ENCODE data around the gene SAMM50. TPM values are rescaled to one million over a fixed set of nuclear protein-coding genes. Genes with fewer than 3 reads are reported as not detected.

The SAMM50 gene
- total RNA-seq, 1 donor from 2014 or later, result 45.5 TPM

DNA sequence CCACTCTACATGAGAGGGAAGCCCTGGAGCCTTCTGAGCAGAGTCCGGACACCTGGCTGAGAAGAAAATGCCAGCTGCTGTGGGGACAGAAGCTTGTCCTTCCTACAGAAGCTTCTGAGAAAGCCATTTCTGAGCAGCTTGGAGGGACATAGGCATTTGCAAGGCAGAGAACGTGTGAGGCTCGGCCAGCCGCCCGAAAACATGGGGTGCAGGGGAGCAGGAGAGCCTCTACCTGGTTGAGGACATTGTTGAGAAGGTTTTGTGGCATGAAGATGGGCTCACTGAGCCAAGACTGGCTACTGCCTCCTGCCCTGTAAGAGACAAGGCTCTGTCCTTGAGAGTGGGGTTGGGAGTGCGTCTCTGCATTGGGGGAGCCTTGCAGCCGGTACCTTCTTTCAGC, 25.3 kb downstream of the SAMM50 start:
- H3K9me3 Mint-ChIP-seq, result no peaks in the 10 kb centered on the region
- no peak overlapping the region for H3K27ac Mint-ChIP-seq
- TF ChIP-seq EZH2phosphoT487 (IDR thresholded peaks at IDR 0.05), result no peak
- TF ChIP-seq, protein P1, sequence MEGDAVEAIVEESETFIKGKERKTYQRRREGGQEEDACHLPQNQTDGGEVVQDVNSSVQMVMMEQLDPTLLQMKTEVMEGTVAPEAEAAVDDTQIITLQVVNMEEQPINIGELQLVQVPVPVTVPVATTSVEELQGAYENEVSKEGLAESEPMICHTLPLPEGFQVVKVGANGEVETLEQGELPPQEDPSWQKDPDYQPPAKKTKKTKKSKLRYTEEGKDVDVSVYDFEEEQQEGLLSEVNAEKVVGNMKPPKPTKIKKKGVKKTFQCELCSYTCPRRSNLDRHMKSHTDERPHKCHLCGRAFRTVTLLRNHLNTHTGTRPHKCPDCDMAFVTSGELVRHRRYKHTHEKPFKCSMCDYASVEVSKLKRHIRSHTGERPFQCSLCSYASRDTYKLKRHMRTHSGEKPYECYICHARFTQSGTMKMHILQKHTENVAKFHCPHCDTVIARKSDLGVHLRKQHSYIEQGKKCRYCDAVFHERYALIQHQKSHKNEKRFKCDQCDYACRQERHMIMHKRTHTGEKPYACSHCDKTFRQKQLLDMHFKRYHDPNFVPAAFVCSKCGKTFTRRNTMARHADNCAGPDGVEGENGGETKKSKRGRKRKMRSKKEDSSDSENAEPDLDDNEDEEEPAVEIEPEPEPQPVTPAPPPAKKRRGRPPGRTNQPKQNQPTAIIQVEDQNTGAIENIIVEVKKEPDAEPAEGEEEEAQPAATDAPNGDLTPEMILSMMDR (IDR thresholded peaks at IDR 0.05), result no peak
- Histone ChIP-seq H3K9ac (no peak overlapping the region), H3K4me1 (no peaks in the 10 kb centered on the region), H3K9me3 (ENCODE audit: low read depth) (no peaks in the 10 kb centered on the region), H3F3A (ENCODE audit: low read depth) (no peaks in the 10 kb centered on the region), H2AFZ (replicated peaks) (no peak overlapping the region), H3K27me3 (no peaks in the 10 kb centered on the region), H4K20me1 (ENCODE audit: low read depth) (no peaks in the 10 kb centered on the region), H3K79me2 (ENCODE audit: low read depth) (no peaks in the 10 kb centered on the region), H3K4me3 (no peak overlapping the region), H3K27ac (no peak overlapping the region), H3K4me2 (no peak overlapping the region), H3K36me3 (peaks cover 15% of the 10 kb centered on the region)
- DNase-seq (ENCODE audit: low spot score), result no peak
- H3K36me3 Mint-ChIP-seq, result peaks cover 14% of the 10 kb centered on the region
- H3K4me1 Mint-ChIP-seq, result peaks cover 4% of the 10 kb centered on the region
- H3K27me3 Mint-ChIP-seq (ENCODE audit: insufficient read depth, low read depth), result no peaks in the 10 kb centered on the region
- no peak overlapping the region for H3K4me3 Mint-ChIP-seq

DNA sequence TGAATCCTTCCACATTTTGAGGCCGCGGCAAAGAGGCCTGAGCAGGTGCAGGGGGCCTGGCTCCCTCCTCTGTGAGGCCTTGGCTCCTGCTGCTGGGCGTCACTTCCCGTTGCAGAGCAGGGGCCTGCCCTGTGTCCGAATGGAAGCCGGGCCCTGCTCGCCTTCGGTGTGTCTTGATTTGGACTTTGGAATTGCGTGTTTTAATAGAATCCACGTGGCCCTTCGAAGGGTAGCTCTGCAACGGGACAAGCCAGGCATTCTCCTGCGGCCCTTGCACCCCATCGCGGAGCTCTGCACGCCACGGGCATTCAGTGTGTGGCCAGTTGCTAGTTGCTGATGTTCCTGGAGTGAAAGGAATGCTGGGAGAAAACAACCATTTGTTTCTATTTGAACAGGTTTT, 25.8 kb downstream of the SAMM50 start:
- Histone ChIP-seq H3K4me2 (no peak overlapping the region), H4K20me1 (ENCODE audit: low read depth) (no peaks in the 10 kb centered on the region), H3K36me3 (peaks cover 15% of the 10 kb centered on the region), H3K9me3 (ENCODE audit: low read depth) (no peaks in the 10 kb centered on the region), H3K27me3 (no peaks in the 10 kb centered on the region), H3K9ac (no peak overlapping the region), H2AFZ (replicated peaks) (no peak overlapping the region), H3K4me1 (no peaks in the 10 kb centered on the region), H3F3A (ENCODE audit: low read depth) (no peaks in the 10 kb centered on the region), H3K79me2 (ENCODE audit: low read depth) (no peaks in the 10 kb centered on the region), H3K4me3 (no peak overlapping the region), H3K27ac (no peak overlapping the region)
- Mint-ChIP-seq H3K4me3 (no peak overlapping the region), H3K27me3 (ENCODE audit: insufficient read depth, low read depth) (no peaks in the 10 kb centered on the region), H3K27ac (no peak overlapping the region), H3K36me3 (peaks cover 11% of the 10 kb centered on the region), H3K4me1 (peaks cover 4% of the 10 kb centered on the region), H3K9me3 (no peaks in the 10 kb centered on the region)
- TF ChIP-seq, protein P1 (IDR thresholded peaks at IDR 0.05), result no peak
- TF ChIP-seq EZH2 (IDR thresholded peaks at IDR 0.05), result no peak
- TF ChIP-seq EZH2phosphoT487 (IDR thresholded peaks at IDR 0.05), result no peak
- no peak for DNase-seq (ENCODE audit: low spot score)

GRCh38 chr22:43983808-43984207, 28.6 kb downstream of the SAMM50 start:
- no peaks in the 10 kb centered on the region for H4K20me1 ChIP-seq (ENCODE audit: low read depth)
- H3K4me3 Mint-ChIP-seq, result no peak overlapping the region
- DNase-seq (ENCODE audit: low spot score), result no peak
- H3K27ac ChIP-seq, result no peak overlapping the region
- no peaks in the 10 kb centered on the region for H3K9me3 ChIP-seq (ENCODE audit: low read depth)
- H3K36me3 ChIP-seq, result peaks cover 15% of the 10 kb centered on the region
- no peak overlapping the region for H3K4me3 ChIP-seq
- no peak overlapping the region for H3K27ac Mint-ChIP-seq
- H3K4me1 ChIP-seq, result no peaks in the 10 kb centered on the region
- no peak overlapping the region for H2AFZ ChIP-seq (replicated peaks)
- H3K9me3 Mint-ChIP-seq, result no peaks in the 10 kb centered on the region
- peaks cover 17% of the 10 kb centered on the region for H3K4me1 Mint-ChIP-seq
- no peak overlapping the region for H3K9ac ChIP-seq
- no peaks in the 10 kb centered on the region for H3K27me3 Mint-ChIP-seq (ENCODE audit: insufficient read depth, low read depth)
- TF ChIP-seq, protein P1 (IDR thresholded peaks at IDR 0.05), result no peak
- TF ChIP-seq EZH2phosphoT487 (IDR thresholded peaks at IDR 0.05), result no peak
- no peak for TF ChIP-seq EZH2 (IDR thresholded peaks at IDR 0.05)
- no peak overlapping the region for H3K4me2 ChIP-seq
- H3F3A ChIP-seq (ENCODE audit: low read depth), result no peaks in the 10 kb centered on the region
- H3K27me3 ChIP-seq, result no peaks in the 10 kb centered on the region
- peaks cover 8% of the 10 kb centered on the region for H3K36me3 Mint-ChIP-seq
- H3K79me2 ChIP-seq (ENCODE audit: low read depth), result no peaks in the 10 kb centered on the region
